HepG2 (cell line): ENCODE data around the gene PLD3. TPM values are rescaled to one million over a fixed set of nuclear protein-coding genes. Genes with fewer than 3 reads are reported as not detected.
A peak's percentile ranks its signal among the peaks of the same experiment; 100 is the strongest.

ENCODE experiments used
- AHR ChIP-seq: IDR thresholded peaks from 2 replicates; pipeline ENCODE4 v1.6.1; 2018; ENCODE audit warnings: missing genetic modification reagents, missing compliant biosample characterization
- BATF2 ChIP-seq: sonication (generic); formaldehyde crosslinking; IDR thresholded peaks from 2 replicates; pipeline ENCODE4 v1.8.0; 2022; ENCODE audit warnings: mild to moderate bottlenecking, missing genetic modification reagents, moderate library complexity
- CREM ChIP-seq, 2 experiments: sonication (generic) in 1 of 2; formaldehyde crosslinking in 1 of 2; IDR thresholded peaks; 2 replicates each; pipeline versions ENCODE4 v1.4.0 to v1.6.1; 2016 to 2020; ENCODE audit warnings: antibody characterized with exemption in 1 of 2, mild to moderate bottlenecking in 1 of 2, missing genetic modification reagents in 1 of 2
- GABPB1 ChIP-seq: IDR thresholded peaks from 2 replicates; pipeline ENCODE4 v1.6.1; 2016; ENCODE audit warnings: mild to moderate bottlenecking, missing genetic modification reagents, moderate library complexity, missing compliant biosample characterization
- GLMP ChIP-seq: sonication (generic); formaldehyde crosslinking; IDR thresholded peaks from 2 replicates; pipeline ENCODE4 v1.9.0; 2021; ENCODE audit warnings: missing genetic modification reagents, mild to moderate bottlenecking, borderline replicate concordance
- HCFC1 ChIP-seq: fragments of 150-350 bp; IDR thresholded peaks from 2 replicates; pipeline ENCODE4 v1.6.1; 2014; ENCODE audit warnings: low read depth, low read length
- HMG20A ChIP-seq: IDR thresholded peaks from 2 replicates; pipeline ENCODE4 v1.6.1; 2016; ENCODE audit warnings: borderline replicate concordance
- NFYC ChIP-seq: IDR thresholded peaks from 2 replicates; pipeline ENCODE4 v1.6.1; 2016; ENCODE audit warnings: missing genetic modification reagents, missing compliant biosample characterization
- PRDM10 ChIP-seq: sonication (generic); formaldehyde crosslinking; IDR thresholded peaks from 2 replicates; pipeline ENCODE4 v1.4.0; 2020; ENCODE audit warnings: low read depth, missing genetic modification reagents
- ZBTB3 ChIP-seq: sonication (generic); formaldehyde crosslinking; IDR thresholded peaks from 2 replicates; pipeline ENCODE4 v1.4.0; 2020; ENCODE audit warnings: low read depth, mild to moderate bottlenecking, moderate library complexity, missing genetic modification reagents, borderline replicate concordance
- ZFX ChIP-seq: sonication (generic); formaldehyde crosslinking; IDR thresholded peaks from 2 replicates; pipeline ENCODE4 v1.4.0; 2020; ENCODE audit warnings: mild to moderate bottlenecking, low read depth, missing genetic modification reagents, moderate library complexity
- ZMYM2 ChIP-seq: sonication (generic); formaldehyde crosslinking; IDR thresholded peaks from 2 replicates; pipeline ENCODE4 v1.8.0; 2022; ENCODE audit warnings: mild to moderate bottlenecking, missing genetic modification reagents
- ZNF407 ChIP-seq: sonication (generic); formaldehyde crosslinking; IDR thresholded peaks from one replicate; pipeline ENCODE4 v1.5.1; 2020; ENCODE audit warnings: mild to moderate bottlenecking, missing genetic modification reagents; ENCODE audit errors: not compliant biosample characterization
- ZNF883 ChIP-seq: sonication (generic); formaldehyde crosslinking; IDR thresholded peaks from 2 replicates; pipeline ENCODE4 v1.5.1; 2020; ENCODE audit warnings: mild to moderate bottlenecking, missing genetic modification reagents; ENCODE audit errors: not compliant biosample characterization
- polyA plus RNA-seq, 8 experiments: library from polyadenylated mRNA; depleted of rRNA in 3 of 8; stranded (reverse) in 7 of 8; unstranded in 1 of 8; fragments of >200 nt; fragmentation: Illumina TruSeq in 4 of 8; extraction: Trizol in 4 of 8; gene quantifications; 2 replicates each; pipeline versions ENCODE4 v1.2.1 to v1.2.3, GENCODE V29; 2011 to 2016; ENCODE audit warnings: low read depth in 4 of 8, missing spikeins in 1 of 8, mixed read lengths in 1 of 8; ENCODE audit not compliant: insufficient read depth in 1 of 8
- total RNA-seq, 5 experiments: library from RNA; depleted of rRNA; stranded (reverse); fragments of >200 nt; fragmentation: Illumina TruSeq; extraction: Trizol; gene quantifications; 2 replicates each; pipeline ENCODE4 v1.2.3, GENCODE V29; 2016; ENCODE audit warnings: low read depth in 1 of 5

Gene PLD3
- total and polyA plus RNA-seq, 2 of the 13 experiments (the other 11 are each of a cell fraction or from before 2014, with no cell fraction given), result 45.7 to 164 TPM

- peak; percentile 25 for TF ChIP-seq ZNF407 (CRISPR knock-in tag)
- TF ChIP-seq CREM (IDR thresholded peaks at IDR 0.05), result peak; percentile 51
- TF ChIP-seq CREM (CRISPR knock-in tag; IDR thresholded peaks at IDR 0.05), result no peak
- peak; percentile 93 for TF ChIP-seq NFYC (CRISPR knock-in tag)
- no peak for TF ChIP-seq GLMP
- no peak for TF ChIP-seq PRDM10
- peak; percentile 69 for TF ChIP-seq GABPB1 (CRISPR knock-in tag)
- TF ChIP-seq HCFC1, result no peak
- TF ChIP-seq ZNF883, result peak; percentile 30
- no peak for TF ChIP-seq HMG20A (CRISPR knock-in tag)
- TF ChIP-seq ZFX, result peak; percentile 54; the same call in 1 of the 2 replicates
- TF ChIP-seq BATF2, result no peak
- peak; percentile 14; the same call in 1 of the 2 replicates for TF ChIP-seq AHR (CRISPR knock-in tag)
- no peak for TF ChIP-seq ZBTB3 (CRISPR knock-in tag)
- 0 out of 2 replicates have a peak, but pooled peaks have one; percentile 27 for TF ChIP-seq ZMYM2 (CRISPR knock-in tag)
These were observed 77.2 kb downstream of the PLD3 start, which contains the start of gene SERTAD1 (continued) for GRCh38 chr19:40425450-40426287.
